AG04449 (cell line): ENCODE data around the gene L3MBTL3.
A peak's percentile ranks its signal among the peaks of the same experiment; 100 is the strongest.

Experiments used
- CTCF ChIA-PET: fragments of 350-600 bp; formaldehyde crosslinking; extraction: SDS; loops from one replicate; lab custom pipeline; 2021; ENCODE audit warnings: antibody characterized with exemption; lab: Yijun Ruan, JAX
- POLR2A ChIA-PET: fragments of 400-600, 350-600 bp; formaldehyde crosslinking; extraction: SDS; loops from one replicate; lab custom pipeline; 2020; ENCODE audit warnings: antibody characterized with exemption, inconsistent platforms; lab: Yijun Ruan, JAX
- DNase-seq: peaks from one replicate; pipeline ENCODE4 v3.0.0-alpha.2; 2010; ENCODE audit warnings: low read depth, low spot score
- H3K4me3 ChIP-seq: 2 replicates; pipeline ENCODE4 v1.5.1; 2011; ENCODE audit warnings: low read depth, mild to moderate bottlenecking, control low read depth, low read length
- CTCF ChIP-seq: IDR thresholded peaks from one replicate; pipeline ENCODE4 v1.5.1; 2011; ENCODE audit warnings: mild to moderate bottlenecking, moderate library complexity, low read length, control low read depth, inconsistent platforms; ENCODE audit not compliant: insufficient read depth; ENCODE audit errors: missing control alignments

L3MBTL3 gene

DNA sequence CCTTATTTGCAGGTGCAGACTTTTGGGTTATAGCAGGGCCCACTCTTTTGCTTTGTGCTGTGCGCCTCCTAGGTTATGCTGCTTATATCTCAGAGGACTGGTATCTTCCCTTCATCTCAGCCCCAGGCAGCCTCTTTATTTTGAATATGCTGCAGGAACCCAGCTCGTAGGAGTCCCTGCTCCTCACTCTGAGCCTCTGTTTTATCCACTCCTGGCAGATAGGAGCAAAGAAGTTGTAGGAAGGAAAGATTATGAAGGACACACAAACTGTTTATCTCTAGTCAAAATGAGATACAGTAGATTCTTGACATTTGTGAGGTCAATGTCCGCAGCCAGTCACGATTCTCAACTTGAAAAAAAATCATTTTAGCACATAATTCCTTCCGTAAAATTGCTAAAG lies 15.6 kb downstream of the L3MBTL3 start:
- POLR2A ChIA-PET: interaction anchor here (1.0 kb wide), 1 partner anchor 1962 kb away, joined by 5 read pairs; no protein-coding TSS in a partner anchor
- no peak for TF ChIP-seq CTCF
- DNase-seq: no peak
- CTCF ChIA-PET: interaction anchor here (1.0 to 5.9 kb wide), 4 partner anchors 10 to 809 kb away, joined by 3 to 41 read pairs (median 20); no protein-coding TSS in a partner anchor
- no peak overlapping the region for H3K4me3 ChIP-seq

GRCh38 chr6:130034378-130035146 lies 16.2 kb downstream of the L3MBTL3 start:
- TF ChIP-seq CTCF: no peak
- ChIA-PET CTCF (interaction anchor here (0.6 to 5.9 kb wide), 4 partner anchors 12 to 1649 kb away, joined by 3 to 41 read pairs (median 20); no protein-coding TSS in a partner anchor), POLR2A (interaction anchor here (0.7 to 1.0 kb wide), 2 partner anchors 18 to 1963 kb away, joined by 3 to 5 read pairs; no protein-coding TSS in a partner anchor)
- H3K4me3 ChIP-seq: no peak overlapping the region
- DNase-seq: peak; percentile 58

- POLR2A ChIA-PET: interaction anchor here (0.7 to 1.0 kb wide), 2 partner anchors 19 to 1963 kb away, joined by 3 to 5 read pairs; no protein-coding TSS in a partner anchor
- no peak overlapping the region for H3K4me3 ChIP-seq
- TF ChIP-seq CTCF: no peak
- CTCF ChIA-PET: interaction anchor here (0.6 to 5.9 kb wide), 4 partner anchors 12 to 1649 kb away, joined by 3 to 41 read pairs (median 20); no protein-coding TSS in a partner anchor
- DNase-seq: no peak
Observed at GRCh38 chr6:130035211-130035610, 16.8 kb downstream of the L3MBTL3 start.

- peak; percentile 15 for TF ChIP-seq CTCF
- ChIA-PET CTCF (interaction anchor here (0.9 to 5.7 kb wide), 8 partner anchors 10 to 273 kb away, joined by 3 to 36 read pairs (median 4); no protein-coding TSS in a partner anchor), POLR2A (no interaction called here)
- no peak for DNase-seq
- H3K4me3 ChIP-seq: no peak overlapping the region
Observed at GRCh38 chr6:130037207-130037811, 18.9 kb downstream of the L3MBTL3 start.

DNA sequence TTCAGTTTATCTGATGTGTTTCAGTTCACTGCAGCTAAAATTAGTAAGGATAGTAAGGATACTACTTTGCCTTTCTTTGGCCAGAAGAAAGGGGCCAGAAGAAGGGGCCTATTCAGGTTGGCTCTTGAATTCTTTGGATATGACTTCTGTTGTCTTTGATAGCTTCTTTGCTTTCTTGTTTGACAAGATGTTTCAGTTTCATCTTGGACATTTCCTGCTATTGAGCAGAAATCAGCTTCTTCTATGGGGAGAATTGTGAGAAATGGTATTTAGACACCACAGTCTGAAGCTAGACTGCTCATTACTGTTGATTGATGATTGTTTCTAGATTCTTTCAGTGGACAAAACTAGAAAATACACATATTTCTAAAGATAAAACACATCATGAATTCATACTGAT lies 23.2 kb downstream of the L3MBTL3 start:
- no peak for TF ChIP-seq CTCF
- no peak overlapping the region for H3K4me3 ChIP-seq
- no peak for DNase-seq
- CTCF ChIA-PET: interaction anchor here (1.0 kb wide), 1 partner anchor 20 kb away, joined by 3 read pairs; no protein-coding TSS in a partner anchor
- POLR2A ChIA-PET: no interaction called here
